SK-N-SH treated with all-trans-retinoic acid at 6 μM for 48 hours (cell line): Measurements from ENCODE around the gene EEFSEC.

Source experiments
- ESRRG ChIP-seq: fragments of 250-450 bp; sonication (Bioruptor Pico); IDR thresholded peaks from 2 replicates; pipeline ENCODE4 v1.6.1; 2021; ENCODE audit warnings: mild to moderate bottlenecking
- ISL1 ChIP-seq: fragments of 250-450 bp; sonication (Bioruptor Pico); IDR thresholded peaks from 2 replicates; pipeline ENCODE4 v2.1.2; 2022; ENCODE audit warnings: mild to moderate bottlenecking, moderate library complexity
- OSR1 ChIP-seq: fragments of 250-450 bp; sonication (Bioruptor Pico); IDR thresholded peaks from 2 replicates; pipeline ENCODE4 v1.8.0; 2022; ENCODE audit warnings: moderate library complexity, mild to moderate bottlenecking, inconsistent platforms
- PPARA ChIP-seq: fragments of 250-450 bp; sonication (Bioruptor Pico); IDR thresholded peaks from 2 replicates; pipeline ENCODE4 v1.5.0; 2020; ENCODE audit warnings: mild to moderate bottlenecking, borderline replicate concordance
- RARB ChIP-seq: fragments of 250-450 bp; sonication (Bioruptor Pico); IDR thresholded peaks from 2 replicates; pipeline ENCODE4 v1.8.0; 2021; ENCODE audit warnings: mild to moderate bottlenecking, moderate library complexity
- TOX ChIP-seq: fragments of 250-450 bp; sonication (Bioruptor Pico); IDR thresholded peaks from 2 replicates; pipeline ENCODE4 v1.8.0; 2021; ENCODE audit warnings: mild to moderate bottlenecking, moderate library complexity, borderline replicate concordance
- ZC3H10 ChIP-seq: fragments of 250-450 bp; sonication (Bioruptor Pico); IDR thresholded peaks from 2 replicates; pipeline ENCODE4 v1.5.1; 2021; ENCODE audit warnings: mild to moderate bottlenecking, moderate library complexity
- ZFP3 ChIP-seq: fragments of 250-450 bp; sonication (Bioruptor Pico); IDR thresholded peaks from 2 replicates; pipeline ENCODE4 v1.5.0; 2020; ENCODE audit warnings: mild to moderate bottlenecking, moderate library complexity
- TF ChIP-seq, protein P1 (sequence below): fragments of 250-450 bp; sonication (Bioruptor Pico); IDR thresholded peaks from 2 replicates; pipeline ENCODE4 v1.8.0; 2020; ENCODE audit warnings: mild to moderate bottlenecking, moderate library complexity, borderline replicate concordance
- TF ChIP-seq, protein P2 (sequence below): fragments of 250-450 bp; sonication (Bioruptor Pico); IDR thresholded peaks from 2 replicates; pipeline ENCODE4 v1.5.1; 2020; ENCODE audit warnings: low read depth, mild to moderate bottlenecking, moderate library complexity
- TF ChIP-seq, protein P3 (sequence below): fragments of 250-450 bp; sonication (Bioruptor Pico); IDR thresholded peaks from 2 replicates; pipeline ENCODE4 v1.5.0; 2020; ENCODE audit warnings: mild to moderate bottlenecking, moderate library complexity

DNA sequence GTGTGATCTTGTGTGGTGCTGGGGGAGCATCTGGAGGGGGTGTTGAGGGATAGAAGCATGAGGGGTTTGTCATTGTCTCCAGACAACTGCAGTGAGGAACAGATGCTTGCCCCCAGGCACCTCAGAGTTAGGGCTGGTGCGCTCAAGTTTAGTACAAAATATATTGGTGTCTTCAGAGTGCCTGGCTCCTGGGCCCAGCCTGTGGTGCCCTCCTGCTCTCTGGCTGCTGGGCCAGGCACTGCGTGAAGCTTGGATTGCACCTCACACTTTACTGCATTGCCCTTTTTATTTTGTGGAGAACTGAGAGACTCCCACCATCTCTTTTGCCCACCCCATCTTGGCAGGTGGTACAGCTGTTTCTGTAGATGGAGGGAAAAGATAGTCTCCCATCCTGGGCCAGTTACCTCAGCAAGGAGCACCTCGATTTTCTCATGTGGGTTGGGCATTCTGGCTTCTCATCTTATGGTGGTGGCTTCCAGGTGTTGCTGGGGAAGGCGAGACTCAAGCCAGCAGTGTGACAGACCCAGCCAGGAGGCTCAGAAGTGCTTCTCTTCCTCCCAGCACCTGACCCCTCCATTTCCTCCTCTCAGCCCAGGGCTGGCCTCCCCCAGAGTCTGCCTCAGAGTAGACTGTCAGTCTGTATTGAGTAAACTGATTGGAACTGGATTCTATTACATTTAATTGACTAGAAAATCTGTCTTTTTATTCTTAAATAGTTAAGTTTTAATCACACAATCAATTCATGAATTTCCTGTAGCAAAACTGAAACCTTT, 173.0 kb downstream of the EEFSEC start:
- TF ChIP-seq, protein P1, sequence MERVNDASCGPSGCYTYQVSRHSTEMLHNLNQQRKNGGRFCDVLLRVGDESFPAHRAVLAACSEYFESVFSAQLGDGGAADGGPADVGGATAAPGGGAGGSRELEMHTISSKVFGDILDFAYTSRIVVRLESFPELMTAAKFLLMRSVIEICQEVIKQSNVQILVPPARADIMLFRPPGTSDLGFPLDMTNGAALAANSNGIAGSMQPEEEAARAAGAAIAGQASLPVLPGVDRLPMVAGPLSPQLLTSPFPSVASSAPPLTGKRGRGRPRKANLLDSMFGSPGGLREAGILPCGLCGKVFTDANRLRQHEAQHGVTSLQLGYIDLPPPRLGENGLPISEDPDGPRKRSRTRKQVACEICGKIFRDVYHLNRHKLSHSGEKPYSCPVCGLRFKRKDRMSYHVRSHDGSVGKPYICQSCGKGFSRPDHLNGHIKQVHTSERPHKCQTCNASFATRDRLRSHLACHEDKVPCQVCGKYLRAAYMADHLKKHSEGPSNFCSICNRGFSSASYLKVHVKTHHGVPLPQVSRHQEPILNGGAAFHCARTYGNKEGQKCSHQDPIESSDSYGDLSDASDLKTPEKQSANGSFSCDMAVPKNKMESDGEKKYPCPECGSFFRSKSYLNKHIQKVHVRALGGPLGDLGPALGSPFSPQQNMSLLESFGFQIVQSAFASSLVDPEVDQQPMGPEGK: no peak
- TF ChIP-seq OSR1 (CRISPR knock-in tag): no peak
- TF ChIP-seq, protein P2, sequence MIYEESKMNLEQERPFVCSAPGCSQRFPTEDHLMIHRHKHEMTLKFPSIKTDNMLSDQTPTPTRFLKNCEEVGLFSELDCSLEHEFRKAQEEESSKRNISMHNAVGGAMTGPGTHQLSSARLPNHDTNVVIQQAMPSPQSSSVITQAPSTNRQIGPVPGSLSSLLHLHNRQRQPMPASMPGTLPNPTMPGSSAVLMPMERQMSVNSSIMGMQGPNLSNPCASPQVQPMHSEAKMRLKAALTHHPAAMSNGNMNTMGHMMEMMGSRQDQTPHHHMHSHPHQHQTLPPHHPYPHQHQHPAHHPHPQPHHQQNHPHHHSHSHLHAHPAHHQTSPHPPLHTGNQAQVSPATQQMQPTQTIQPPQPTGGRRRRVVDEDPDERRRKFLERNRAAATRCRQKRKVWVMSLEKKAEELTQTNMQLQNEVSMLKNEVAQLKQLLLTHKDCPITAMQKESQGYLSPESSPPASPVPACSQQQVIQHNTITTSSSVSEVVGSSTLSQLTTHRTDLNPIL: no peak
- TF ChIP-seq, protein P3, sequence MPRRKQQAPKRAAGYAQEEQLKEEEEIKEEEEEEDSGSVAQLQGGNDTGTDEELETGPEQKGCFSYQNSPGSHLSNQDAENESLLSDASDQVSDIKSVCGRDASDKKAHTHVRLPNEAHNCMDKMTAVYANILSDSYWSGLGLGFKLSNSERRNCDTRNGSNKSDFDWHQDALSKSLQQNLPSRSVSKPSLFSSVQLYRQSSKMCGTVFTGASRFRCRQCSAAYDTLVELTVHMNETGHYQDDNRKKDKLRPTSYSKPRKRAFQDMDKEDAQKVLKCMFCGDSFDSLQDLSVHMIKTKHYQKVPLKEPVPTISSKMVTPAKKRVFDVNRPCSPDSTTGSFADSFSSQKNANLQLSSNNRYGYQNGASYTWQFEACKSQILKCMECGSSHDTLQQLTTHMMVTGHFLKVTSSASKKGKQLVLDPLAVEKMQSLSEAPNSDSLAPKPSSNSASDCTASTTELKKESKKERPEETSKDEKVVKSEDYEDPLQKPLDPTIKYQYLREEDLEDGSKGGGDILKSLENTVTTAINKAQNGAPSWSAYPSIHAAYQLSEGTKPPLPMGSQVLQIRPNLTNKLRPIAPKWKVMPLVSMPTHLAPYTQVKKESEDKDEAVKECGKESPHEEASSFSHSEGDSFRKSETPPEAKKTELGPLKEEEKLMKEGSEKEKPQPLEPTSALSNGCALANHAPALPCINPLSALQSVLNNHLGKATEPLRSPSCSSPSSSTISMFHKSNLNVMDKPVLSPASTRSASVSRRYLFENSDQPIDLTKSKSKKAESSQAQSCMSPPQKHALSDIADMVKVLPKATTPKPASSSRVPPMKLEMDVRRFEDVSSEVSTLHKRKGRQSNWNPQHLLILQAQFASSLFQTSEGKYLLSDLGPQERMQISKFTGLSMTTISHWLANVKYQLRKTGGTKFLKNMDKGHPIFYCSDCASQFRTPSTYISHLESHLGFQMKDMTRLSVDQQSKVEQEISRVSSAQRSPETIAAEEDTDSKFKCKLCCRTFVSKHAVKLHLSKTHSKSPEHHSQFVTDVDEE (CRISPR knock-in tag): no peak
- TF ChIP-seq RARB (CRISPR knock-in tag): no peak
- no peak for TF ChIP-seq TOX
- TF ChIP-seq ESRRG (CRISPR knock-in tag): no peak
- TF ChIP-seq PPARA (CRISPR knock-in tag): no peak
- no peak for TF ChIP-seq ZFP3 (CRISPR knock-in tag)
- TF ChIP-seq ISL1 (CRISPR knock-in tag): no peak
- no peak for TF ChIP-seq ZC3H10 (CRISPR knock-in tag)
